HG03108 (cell line): ENCODE results near the gene GLI2.

Experiments used
- ATAC-seq: cut with Tn5 transposase; IDR thresholded peaks from one replicate; pipeline ENCODE4 v1.9.1; 2021; ENCODE audit warnings: moderate library complexity; ENCODE audit not compliant: unreplicated experiment

The GLI2 gene

DNA sequence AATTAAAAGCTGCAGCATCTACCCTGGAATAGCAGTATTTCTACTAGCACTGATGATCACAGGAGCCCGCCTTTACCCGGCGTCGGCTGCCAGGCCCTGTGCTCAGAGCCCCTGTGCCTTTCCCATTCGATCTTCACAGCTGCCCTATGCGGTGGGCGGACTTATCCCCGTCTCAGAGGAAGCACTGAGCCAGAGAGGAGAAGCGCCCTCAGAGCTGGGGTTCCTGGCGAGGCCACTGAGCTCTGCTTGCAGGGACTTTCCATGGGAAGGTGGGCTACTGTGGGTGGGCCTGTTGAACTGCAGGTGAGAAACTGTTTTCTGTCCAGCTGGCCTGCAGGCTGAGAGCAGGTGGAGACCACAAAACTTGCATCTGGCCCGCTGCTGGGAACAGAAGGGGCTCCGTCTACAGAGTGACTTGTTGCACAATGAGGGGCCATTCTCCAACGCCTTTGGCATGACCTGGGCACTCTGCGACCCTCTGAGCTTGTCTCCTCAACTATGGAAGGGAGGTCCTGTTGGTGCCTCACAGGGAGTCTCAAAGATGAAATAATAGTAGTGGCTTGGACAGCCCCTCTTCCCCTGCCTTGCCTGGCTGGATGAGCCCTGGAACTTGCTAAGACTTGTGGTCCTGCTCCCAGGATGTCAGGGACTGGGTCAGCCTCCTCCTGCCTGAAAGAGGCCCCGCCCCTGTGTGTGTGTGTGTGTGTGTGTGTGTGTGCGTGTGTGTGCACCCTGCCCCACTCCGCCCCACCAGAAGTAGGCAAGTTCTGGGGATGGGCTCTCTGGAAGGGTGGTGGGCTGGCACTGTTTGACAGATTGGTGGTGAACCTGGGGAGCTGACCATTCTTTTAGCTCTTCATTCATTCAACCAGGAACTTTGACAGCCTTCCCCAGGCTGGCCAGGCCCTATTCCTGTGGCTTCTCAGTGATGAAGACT is 32.7 kb downstream of the GLI2 start:
- ATAC-seq: no peak

DNA sequence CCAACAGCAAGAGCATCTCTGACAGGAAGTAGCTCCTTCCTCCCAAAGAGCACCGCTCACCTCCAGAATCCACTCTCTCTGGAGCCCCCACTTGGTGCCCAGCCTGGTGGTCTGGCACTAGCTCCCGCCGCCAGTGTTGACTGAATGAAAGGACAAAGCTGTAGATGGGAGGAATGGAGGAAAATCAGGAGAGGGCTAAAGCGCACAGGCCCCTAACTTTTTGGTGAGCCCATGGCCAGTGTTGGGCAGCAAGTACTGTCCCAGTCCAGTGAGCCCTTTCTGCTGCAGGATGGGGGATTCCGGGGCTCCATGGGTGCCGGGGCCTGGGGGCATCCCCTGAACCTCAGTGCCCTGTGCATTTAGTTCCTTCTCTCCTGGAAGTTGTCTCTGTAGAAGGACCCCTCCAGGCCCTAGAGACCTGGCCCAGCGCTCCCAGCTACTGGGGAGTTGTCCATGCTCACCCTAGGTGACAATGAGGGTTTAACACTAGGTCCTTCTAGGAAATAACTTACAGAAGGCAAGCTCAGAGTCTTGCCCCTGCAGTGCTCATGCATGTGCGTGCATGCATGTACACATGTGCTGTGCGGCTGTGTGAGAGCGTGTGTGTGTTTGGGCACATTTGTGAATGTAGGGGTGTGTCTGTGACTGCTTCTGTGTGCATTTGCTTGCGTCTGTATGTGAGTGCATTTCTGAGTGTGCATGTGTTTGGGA is 33.6 kb downstream of the GLI2 start:
- no peak for ATAC-seq

DNA sequence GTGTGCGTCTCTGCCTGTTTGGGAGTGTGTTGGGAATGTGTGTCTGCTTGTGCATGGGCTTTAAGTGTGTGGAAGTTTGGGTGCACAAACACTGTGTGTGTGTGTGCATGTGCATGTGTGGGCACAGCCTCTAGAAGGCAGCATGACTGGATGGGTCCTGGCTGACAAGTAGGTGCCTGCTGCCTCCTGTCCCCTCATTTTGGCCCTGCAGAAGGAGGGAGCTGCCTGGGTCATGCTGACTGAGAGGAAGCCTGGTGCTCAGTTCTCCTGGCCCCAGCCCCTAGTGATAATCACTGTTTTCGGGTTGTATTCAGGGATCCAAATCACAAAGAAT is 34.1 kb downstream of the GLI2 start:
- ATAC-seq: no peak

DNA sequence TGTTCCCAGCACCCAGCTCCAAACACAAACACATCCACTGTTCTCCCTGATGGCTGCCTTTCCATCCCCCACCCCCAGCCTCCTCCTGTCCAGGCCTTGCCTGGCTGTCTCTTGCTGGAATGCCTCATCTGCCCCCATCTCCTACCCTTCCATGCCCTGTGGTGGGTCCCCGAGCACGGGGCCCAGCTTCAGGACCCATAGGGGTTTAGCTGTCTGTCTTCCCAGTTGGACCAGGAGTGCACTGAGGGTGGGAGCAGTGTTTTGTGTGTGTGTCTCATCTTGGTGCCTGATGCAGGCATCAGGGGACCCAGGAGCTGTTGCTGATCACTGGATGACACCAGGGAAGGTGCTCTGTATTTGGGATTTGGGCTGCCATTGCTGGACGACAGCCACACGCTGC is 34.5 kb downstream of the GLI2 start:
- ATAC-seq: no peak

DNA sequence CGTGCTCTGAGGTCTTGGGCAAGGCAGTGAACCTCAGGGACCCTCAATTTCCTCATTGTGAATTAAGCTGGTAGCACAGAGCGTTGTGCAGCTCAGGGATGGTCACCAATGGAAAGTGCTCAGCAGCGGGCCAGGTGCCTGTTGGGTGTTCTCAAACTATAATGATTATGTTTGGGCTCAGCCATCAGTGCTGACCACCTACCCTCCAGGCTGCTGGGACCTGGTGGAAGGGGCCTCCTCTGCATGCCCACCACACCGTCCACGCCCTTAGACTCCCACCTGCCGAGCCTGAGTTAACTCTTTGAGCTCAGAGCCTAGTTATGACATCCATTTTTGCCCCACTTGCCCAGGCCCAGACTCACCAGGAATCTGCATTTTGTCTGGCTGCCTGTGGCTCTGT is 35.0 kb downstream of the GLI2 start:
- ATAC-seq: no peak

DNA sequence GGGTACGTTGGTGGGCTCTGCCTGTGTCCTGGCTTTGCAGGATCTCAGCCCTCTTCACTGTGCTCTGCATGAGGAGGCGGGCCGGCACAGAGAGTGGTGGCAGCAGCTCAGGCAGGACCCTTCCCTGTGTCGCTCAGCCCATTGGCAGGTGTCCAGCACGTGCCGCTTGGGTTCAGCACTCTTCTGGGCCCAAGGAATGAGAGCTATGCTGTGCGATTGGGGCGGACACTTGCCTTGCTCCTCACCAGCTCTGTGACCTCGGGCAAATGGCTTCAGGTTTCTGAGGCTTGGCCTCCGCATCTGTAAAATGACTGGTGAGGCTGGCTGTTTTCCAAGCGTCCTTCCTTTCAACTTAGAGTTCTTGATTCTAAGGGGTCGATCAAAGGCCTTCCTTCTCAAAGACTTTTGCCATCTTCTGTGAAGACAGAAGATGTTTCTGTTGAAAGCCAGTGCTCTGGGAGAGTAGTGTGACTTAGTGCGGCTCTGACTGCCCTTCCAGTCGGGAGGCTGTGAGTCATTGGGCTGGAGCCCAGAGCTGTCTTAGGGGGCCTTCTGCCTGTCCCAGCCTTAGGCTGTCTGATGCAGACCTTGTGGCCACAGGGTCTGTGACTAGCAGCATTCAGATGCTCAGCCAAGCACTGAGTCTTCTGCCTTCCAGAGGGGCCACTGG is 35.6 kb downstream of the GLI2 start:
- no peak for ATAC-seq

DNA sequence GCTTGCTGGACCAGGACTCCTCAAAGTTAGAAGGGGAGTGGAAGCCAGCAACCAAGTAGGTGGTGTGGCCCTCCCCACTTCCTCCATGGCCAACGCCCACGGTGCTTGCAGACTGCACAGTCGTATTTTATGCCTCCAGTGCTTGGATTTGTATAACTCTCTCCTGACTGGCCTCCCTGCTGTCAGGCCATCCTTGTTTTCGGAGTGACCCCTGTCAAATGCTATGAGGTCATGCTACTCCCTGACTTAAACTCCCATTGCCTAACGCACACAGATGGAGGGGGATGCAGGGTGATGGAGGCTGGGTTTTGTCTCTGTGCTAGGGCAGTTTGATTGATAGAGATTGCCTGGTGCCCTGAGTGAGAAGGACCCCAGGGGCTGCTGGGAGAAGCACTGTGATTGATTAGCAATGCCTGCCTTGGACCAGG is 36.1 kb downstream of the GLI2 start:
- ATAC-seq: no peak

DNA sequence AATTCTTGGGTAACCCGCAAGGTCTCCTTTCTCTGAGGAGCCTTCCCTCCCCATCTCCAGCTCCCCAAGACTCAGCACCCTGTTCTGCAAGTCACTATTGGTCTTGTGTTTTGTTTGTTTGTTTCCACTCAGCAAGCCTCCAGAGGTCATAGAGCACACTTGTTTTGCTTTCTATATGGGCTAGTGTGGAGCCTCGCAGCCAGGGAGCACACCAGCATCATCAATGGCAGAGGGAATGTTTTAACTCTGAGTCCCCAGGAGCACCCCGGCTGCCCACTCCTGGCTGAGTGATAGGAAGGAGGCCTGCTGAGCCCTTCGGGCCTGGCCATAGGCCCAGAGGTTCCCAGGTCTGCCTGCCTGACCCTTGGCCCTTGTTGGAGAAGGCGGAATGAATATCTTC is 36.6 kb downstream of the GLI2 start:
- ATAC-seq: no peak

DNA sequence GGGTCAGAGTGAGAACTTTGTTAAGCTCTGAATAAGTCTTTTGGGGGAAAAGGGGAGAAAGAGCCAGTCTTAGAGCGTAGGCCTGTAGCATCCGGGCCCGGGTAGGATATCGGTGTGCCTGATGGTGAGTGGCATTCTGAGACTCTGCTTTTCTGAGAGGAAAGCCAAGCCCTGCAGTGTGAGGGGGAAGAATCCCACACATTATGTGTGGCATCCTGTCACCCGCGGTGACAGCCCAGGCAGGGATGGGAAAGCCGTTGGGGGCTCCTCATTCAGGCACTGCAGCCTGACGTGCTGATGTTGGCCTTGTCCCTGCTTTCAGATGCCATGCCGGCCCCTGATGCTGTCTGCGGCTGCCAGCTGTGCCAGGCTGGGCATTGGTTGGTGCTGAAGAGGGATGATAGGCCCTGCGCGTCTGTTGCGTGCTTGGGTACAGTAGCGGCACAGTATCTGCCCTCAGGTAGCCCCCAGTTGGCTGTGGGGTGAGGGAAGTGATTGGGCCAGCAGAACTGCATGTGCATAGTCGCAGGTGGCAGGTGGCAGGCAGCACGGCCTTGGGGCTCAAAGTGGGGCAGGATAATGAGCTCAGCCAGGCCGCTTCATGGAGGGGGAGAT is 37.6 kb downstream of the GLI2 start:
- ATAC-seq: no peak

DNA sequence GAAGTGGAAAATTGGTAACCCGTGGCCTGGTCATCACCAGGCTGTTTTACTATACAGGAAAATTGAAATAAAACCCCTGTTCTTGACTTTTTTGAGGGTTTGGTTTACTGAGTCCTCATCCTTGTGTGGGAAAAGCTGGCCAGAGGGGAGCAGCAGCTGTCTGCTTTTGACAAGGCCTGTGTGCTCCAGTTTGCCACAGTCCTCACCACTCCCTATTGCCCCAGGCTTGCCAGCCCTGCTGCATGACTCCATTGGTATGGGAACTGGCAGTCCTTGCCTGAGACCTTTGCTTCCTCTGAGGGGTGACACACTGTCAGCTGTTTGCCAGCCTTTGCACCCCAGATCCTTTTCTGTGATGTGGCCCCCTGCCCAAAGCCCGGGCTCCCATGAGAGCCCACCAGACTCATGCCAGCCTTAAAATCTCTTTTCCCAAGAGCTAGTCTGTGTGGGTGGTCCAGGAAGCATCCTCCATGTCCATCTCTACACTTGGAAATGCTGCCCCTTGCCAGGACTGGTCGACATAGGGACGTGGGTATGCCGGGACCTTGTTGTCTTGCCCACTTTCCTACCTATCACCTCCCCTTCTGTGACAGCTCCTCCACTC is 39.0 kb downstream of the GLI2 start:
- no peak for ATAC-seq

DNA sequence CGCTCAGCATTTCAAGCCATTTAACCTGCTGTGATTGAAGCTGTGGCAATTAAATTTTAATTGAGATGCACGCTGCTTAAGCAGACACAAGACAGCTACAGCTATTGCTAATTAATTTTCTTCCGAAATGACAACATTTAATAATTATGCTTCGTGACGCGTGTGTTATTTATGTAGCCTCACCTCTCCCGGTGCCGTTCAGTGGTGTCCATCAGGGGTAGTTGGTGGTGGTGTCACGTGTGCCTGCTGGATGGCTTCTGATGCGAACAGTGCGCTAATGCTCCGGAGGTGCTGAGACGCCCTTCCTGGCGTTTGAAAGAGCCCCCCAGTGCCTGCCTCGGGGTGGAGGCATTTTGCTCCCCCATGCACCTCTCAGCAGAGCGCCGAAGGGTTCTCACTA is 39.5 kb downstream of the GLI2 start:
- no peak for ATAC-seq

DNA sequence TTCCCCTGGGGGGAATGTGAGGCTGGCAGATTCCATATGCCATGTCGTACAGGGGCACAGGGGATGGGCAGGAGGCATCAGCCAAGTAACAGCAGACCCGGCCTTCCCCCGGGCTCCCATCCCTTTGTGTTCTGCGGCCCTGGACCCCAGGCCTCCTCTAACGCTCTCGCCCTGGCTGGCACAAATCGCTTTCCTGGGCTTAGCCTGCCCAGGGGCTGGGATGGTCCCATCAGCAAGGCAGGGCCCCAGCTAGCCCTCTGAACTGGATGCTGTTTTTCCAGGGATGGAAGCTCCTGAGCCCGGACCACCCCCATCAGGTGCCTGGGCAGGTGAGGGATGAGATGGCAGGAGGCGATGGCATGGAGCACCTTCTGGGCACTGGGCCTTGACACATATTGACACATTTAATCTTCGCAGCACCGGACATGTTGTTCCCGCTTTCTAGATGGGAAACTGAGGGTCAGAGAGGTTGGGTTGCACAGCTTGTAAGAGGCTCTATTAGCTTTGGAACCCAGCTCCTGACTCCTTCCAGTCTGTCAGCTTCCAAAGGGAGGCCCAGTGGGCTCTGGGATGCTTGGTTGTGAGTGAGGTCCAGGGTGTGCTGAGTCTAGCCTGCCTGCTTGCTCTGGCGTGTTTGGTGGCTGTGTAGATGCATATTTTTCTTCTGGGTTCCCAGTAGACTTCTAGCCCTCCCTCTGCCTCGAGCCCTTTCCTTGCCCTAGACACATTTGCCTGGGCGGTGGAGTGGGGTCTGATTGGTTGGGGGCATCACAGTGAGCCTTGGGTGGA is 40.3 kb downstream of the GLI2 start:
- ATAC-seq: no peak

DNA sequence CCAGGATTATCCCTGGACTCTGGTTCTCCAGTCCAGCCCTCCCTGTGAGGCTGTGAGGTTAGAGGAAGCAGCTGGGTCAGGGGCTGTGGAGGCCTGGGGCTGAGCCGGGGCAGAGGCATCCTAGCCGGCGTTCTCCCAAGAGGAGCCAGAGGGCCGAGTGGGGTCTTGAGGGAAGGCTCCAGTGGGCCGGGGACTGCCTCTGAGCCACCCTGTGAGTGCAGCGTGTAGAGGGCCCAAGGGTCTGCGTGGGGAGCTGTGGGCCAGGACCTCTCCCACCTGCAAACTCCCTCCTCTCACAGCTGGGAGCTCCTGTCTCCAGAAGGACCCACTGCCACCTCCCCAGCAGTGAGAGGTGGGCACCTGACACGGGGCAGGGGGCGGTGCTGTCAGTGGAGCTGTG is 41.0 kb downstream of the GLI2 start:
- no peak for ATAC-seq

DNA sequence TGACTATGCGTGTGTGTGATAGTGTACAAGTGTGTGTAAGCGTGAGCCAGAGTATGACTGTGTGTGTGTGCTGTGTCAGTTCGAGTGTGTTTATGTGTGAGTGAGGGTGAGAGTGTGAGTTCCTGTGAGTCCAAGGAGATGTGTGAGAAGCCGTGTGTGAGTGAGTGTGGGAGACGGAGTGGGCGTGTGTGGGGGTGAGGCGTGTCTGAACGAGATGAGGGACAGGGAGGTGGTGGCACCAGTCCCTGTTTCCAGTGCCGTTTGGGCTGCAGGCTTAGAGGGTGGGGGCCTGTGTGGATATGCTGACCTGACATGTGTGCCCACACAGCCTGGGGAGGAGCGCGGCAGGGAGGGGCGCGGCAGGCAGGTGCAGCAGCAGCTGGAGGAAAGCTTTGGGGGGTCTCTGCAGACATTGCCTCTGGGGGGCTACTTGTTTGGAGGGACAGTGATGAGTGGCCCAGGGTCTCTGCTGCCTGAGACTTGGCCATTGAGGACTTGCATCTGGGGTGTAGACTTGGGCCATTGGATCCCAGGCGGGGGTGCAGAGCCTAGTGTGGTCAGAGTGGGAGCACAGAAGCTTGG is 41.6 kb downstream of the GLI2 start:
- ATAC-seq: no peak

DNA sequence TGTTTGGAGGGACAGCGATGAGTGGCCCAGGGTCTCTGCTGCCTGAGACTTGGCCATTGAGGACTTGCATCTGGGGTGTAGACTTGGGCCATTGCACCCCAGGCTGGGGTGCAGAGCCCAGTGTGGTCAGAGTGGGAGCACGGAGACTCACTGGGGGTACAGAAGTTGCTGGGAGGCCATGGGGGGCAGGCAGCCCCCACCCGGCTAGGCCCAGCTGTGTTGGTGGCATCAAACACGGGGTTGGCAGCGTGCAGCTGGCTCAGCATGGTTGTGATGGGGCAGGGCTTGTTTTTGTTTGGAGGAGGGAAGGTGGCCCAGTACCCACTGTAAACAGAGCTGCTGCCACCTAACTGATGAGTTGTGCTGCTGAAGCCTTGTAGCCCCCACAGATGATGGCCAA is 42.1 kb downstream of the GLI2 start:
- ATAC-seq: no peak

DNA sequence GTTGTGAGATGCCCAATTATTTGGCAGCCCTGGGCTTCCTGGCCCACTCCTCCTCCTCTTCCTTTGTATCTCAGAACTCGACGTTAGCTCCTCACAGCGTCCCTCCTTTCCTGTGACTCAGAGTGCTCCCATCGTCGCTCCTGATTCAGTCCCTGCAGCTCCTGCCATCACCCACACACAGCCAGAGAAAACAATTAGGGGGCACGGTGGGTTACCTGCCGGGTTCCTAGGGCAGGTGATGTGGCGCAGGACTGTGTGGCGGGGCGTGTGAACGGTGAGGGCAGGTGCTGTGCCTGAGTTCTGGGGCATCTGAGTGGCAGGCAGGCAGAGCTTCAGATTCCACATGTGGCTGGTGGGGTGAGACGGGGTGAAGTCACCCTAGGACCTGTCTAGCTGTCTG is 42.6 kb downstream of the GLI2 start:
- no peak for ATAC-seq

DNA sequence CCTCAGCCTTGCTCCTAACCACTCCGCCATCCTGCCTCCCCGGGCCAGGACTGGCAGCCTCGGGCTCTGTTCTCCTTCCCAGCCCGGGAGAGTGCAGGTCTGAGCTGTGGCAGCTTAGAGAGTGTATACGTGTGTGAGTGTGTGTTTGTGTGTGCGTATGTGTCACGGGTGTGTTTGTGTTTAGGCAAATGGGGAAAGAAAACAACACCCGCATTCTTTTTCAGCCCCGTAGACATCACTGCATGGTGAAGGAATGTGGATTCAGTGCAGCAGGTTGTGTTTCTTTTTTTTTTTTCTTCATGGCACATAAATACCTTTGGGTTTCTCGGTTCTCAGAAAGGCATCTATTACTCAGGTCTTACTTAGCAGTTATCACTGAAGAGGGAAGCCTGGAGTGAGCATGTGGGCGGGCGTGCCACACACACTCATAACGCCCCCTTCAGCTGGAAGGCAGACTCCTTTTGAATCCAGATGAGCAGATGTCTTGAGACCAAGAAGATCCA is 44.2 kb downstream of the GLI2 start:
- no peak for ATAC-seq

DNA sequence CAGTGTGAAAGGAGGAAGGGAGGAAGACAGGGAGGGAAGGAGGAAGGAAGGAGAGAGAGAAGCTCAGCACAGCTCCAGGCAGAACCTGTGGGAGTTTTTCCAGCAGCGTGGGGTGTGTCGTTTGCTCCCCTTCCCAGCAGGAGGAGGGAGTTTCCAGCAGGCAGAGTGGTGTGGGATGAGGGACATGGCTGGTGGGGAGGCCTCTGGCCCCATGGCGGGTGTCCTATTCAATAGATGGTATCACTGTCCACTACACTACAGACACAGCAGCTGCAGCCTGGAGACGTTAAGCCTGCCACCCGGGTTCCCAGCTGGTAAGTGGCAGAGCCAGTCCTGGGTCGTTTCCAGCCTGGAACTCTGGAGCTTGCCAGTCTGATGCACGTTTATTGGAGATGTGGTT is 44.7 kb downstream of the GLI2 start:
- ATAC-seq: no peak

DNA sequence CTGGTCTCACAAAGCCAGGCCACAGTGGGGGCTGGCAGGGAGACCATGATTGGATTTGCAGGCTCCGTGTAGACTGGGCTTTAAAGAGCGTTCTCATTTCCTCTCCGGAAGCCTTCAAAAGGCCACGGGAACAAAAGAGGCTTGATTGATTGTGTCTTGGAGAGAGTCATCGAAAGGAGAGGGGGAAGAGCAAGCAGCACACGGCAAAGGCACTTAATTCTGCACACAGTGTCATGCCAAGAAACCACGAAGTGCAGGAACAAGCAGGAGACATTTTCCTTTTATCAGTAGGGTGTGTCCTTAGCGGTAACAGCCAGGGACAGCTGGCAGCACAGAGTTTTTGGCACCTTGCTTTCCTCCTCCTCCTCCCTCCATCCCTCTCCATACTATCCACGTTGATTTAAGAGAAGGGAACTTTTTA is 47.7 kb downstream of the GLI2 start:
- ATAC-seq: no peak

DNA sequence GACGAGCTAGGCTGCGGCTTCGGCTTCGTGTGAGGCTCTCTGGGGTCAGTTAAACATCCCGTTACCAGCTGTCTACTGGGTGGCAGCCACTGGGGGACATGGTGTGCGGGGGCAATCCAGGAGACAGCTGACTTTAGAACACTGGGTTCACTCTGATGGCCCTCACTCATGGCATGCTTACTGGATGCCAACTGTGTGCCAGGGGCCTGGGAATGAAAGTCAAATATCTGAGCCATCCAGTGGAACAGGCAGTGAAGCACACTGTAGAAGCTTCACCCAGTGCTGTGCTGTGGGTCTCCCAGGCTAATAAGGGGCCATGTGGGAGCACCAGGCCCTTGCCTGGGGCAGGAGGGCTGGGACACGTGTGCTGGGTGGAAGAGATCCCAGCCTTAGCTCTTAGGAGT is 48.3 kb downstream of the GLI2 start:
- ATAC-seq: no peak
